ENCODE measurements around the gene CADM1.

DNA sequence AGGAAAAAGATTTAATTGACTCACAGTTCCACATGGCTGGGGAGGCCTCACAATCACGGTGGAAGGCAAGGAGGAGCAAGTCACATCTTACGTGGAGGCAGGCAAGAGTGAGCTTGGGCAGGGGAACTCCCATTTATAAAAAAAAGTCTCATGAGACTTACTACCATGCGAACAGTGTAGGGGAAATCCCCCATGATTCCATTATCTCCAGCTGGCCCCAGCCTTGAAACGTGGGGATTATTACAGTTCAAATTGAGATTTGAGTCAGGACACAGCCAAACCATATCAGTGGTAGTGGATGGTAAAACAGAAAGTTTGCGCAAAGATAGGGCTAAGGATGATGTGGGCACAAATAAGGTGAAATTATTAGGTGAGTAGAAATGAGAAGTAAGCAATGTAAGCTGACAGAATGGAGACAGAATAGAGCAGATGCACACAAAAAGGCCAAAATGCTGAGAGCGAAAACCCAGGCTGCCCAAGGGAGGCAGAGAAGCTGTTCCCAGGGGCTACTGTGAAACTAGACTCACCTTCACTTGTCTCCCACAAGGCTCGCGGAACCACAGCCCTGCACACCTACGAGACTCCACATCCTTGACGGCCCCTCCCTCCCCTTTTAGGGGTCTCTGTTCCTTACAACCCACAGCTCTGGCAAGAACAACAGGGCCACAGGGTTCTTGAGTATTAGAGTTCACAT lies 377.6 kb downstream of the CADM1 start:
- TF ChIP-seq CTCF (IDR thresholded peaks at IDR 0.05) (no peak), EP300 (IDR thresholded peaks at IDR 0.05) (no peak)
